GM15510 (cell line): ENCODE data around the gene BBS12.

Source experiments
- POLR2A ChIP-seq: IDR thresholded peaks from 3 replicates; pipeline ENCODE4 v1.6.1; 2011; ENCODE audit warnings: borderline replicate concordance; ENCODE audit not compliant: insufficient read length; ENCODE audit errors: extremely low read depth

The BBS12 gene

DNA sequence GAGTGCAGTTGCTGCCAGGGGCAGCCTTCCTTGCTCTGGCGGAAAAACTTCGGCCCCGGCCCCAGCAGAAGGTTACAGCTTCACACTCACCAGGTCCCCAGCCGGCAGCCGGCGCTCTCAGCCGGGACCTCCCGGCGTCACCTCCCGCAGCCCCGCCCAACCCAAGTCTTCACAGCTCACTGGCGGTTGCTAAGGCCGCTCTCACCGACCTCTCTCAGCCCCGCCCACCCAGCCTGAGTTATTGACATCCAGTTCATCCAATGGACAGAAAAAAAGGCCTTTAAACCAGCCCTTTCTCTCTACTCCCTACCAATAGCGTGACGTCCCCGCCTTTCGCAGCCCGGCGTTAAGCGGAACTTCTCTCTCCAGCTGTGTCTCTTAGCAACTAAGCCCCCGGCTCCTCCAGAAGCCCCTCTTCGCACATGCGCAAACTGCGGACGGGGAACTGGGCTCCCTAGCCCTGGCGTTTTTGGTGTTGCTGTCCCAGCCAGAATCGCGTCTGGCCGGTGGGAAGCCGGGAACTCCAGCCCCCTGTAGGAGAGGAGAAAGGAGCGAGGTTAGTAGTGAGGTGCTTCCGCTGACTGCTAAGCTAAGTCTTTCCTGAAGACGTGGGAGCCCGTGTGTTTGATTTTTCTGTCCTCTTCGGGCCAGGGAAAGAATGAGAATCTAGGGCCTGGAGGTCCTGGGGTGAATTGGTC is at the start of gene BBS12:
Gene BBS12, plus strand, starts transcription at position 376 of the 698 bp plus-strand sequence. CDS start 9,189 bp downstream, outside the sequence.
- no peak for TF ChIP-seq POLR2A

DNA sequence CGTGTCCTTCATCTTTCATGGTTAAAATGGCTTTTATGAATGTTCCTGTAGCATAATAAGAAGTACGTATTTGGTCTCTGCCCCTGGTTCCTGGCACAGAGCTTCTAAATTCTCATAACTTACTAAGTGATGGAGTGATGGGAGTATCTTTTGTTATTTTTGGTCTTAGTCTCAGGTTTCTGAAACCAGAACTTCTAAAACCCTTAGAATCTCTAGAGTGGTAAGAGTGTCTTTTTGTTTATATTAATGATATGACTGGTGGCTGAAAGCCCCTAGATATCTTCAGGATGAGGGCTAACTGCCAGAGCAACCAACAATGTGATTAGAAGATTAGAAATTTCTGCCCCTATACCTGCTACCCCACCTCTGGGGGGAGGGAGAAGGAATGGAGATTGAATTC is 45.8 kb upstream of the BBS12 start:
- no peak for TF ChIP-seq POLR2A

GRCh38 chr4:122687531-122688061 is 44.9 kb upstream of the BBS12 start:
- no peak for TF ChIP-seq POLR2A

- TF ChIP-seq POLR2A, result no peak
Measured at GRCh38 chr4:122688529-122689140, 43.9 kb upstream of the BBS12 start.

DNA sequence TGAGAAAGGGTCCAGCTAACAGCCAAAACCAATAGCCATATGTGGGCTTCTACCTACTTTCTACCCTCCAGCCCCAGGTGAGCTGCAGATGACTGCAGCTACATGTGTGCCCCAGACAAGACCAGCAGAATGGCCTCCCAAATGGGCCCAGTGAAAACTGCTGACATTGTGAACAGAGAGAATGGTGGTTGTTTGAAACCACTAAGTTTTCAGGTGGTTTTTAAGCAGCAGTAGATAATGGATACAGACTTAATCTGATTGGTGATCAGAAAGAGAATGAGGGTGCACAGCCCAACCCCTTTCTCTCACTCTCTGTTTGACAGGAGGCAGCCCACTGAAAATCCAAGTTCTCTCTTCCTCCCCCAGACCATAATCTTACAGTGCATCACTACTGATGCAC is 42.5 kb upstream of the BBS12 start:
- no peak for TF ChIP-seq POLR2A

GRCh38 chr4:122691988-122692387 is 40.5 kb upstream of the BBS12 start:
- no peak for TF ChIP-seq POLR2A

DNA sequence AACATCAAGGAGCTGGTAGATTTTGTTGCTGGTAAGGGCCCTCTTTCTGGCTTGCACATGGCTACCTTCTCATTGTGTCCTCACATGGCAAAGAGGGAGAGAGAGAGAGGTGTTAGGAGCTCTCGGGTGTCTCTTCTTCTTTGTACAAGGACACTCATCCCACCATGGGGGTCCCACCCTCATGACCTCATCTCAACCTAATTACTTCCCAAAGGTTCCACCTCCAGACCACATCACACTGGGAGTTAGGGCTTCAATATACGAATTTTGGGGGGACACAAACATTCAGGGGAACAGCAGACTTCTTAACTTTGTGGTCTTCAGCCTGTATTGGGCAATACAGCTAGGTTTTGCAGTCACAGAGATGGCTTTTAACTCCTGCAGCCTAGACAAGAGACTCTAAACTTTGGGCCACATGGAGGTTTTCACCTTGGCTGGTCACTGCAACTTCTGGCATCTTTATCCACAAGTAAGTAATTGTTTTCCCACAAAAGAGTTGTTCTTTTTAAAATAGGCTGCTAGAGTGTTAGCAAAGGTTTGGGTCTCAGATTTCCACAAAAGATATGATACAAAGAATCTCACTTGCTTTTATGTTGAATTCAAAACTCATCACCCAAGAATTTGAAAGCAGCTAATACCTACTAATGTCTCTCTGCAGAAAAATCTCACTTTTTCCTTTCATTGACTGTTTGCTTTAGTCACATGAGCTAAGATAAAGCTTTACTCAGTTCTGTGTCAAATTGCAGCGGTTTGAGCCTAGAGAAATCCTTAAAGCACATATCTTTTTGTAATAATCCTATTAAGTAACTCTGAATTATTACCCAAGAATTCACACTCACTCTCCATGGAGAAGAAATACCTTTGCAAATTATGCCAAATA is 39.6 kb upstream of the BBS12 start:
- TF ChIP-seq POLR2A, result no peak

DNA sequence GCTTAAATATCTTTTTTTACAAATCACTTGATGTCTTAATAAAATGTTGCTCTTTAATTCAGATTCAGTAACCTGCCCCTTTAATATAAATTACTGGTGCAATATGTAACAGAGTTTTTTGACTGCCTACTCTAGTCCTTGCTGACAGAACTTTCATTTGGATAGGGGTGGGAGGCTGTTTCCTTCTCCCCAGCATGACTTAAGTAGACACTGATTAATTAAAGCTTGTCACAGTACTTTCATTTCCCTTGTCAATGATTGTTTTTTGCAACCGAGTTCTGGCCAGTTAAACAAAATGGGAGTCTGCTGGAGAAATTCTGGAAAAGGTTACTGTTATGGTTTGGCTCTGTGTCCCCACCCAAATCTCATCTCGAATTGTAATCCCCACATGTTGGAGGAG is 37.3 kb upstream of the BBS12 start:
- no peak for TF ChIP-seq POLR2A

GRCh38 chr4:122700178-122700725 is 32.3 kb upstream of the BBS12 start:
- TF ChIP-seq POLR2A, result no peak

DNA sequence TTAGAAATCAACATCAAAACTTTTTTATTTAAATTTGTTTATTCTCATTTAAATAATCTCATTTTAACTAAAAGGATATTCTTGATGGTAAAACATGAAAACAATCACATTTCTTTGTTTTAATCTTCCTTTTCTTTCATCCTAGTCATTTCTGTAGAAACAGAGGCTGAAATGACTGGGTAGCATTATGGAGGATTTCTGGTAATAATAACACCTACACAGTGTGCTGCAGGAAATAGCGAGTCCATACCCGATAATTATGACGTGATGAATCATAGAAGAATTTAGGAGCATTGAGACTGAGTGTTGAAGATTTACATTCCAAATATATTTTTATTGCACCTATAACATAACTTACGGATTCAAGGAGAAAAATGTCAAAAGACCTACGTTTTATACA is 31.4 kb upstream of the BBS12 start:
- no peak for TF ChIP-seq POLR2A

DNA sequence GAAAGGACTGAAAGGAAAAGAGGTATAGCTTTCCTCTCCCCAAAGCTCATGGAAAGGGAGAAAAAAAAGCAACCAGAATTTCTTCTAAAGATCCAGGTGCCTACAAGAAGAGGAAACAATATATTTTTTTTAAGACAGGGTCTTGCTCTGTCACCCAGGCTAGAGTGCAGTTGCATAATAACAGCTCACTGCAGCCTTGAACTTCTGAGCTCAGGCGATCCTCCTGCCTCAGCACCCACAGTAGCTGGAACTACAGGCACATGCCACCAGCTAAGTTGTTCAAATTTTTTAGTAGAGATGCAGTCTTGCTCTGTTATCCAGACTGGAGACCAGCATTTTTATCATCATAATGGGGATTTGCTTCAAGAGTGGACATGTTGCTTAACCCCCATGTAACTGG is 30.5 kb upstream of the BBS12 start:
- no peak for TF ChIP-seq POLR2A

- no peak for TF ChIP-seq POLR2A
Measured at GRCh38 chr4:122702939-122703338, 29.6 kb upstream of the BBS12 start.

GRCh38 chr4:122703868-122704267 is 28.6 kb upstream of the BBS12 start:
- TF ChIP-seq POLR2A, result no peak

DNA sequence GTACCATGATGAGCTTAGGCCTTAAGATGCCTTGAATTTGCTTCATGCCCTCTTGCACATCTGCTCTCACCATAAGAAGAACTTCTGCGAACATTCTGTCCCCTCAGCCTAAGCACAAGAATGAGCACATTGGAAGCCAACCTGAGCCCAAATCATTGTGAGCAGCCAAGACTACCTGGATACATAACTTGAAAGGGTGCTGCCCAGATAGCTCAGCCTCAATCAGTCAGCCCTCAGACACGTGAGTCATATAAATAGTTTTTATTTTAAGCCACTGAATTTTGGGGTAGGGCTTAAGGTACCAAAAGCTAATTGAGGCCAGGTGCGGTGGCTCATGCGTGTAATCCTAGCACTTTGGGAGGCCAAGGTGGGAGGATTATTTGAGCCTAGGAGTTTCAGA is 27.5 kb upstream of the BBS12 start:
- TF ChIP-seq POLR2A, result no peak

- TF ChIP-seq POLR2A, result no peak
Measured at GRCh38 chr4:122705547-122706117, 26.9 kb upstream of the BBS12 start.

GRCh38 chr4:122706511-122706910 is 26.0 kb upstream of the BBS12 start:
- no peak for TF ChIP-seq POLR2A

DNA sequence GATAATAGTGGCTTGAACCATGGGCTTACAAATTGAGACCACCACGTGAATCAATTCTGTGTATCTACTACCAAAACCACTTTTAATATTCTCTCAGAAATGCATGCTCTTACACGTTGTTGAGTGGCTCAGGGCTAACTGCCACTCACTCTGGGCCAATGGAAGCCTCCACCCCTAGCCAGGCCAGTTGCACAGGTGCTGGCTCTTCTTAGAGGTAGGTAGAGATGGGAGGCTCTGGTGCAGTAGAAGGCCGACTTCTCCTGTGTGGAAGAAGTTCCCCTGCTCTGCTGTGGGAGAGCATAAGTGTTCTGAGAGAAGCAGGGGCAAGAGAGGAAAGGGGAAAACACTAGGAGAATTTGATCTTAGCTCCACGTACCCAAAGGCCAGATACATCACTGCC is 25.0 kb upstream of the BBS12 start:
- no peak for TF ChIP-seq POLR2A
